Psoas muscle (tissue), 8 donors: ENCODE data around the gene MXRA5. TPM values are rescaled to one million over a fixed set of nuclear protein-coding genes. Genes with fewer than 3 reads are reported as not detected.
"Not testable (repeated sequence)": the region's sequence is repeated elsewhere in the genome, so short reads cannot be mapped to it uniquely, and the experiment has no call there.

Experiments used
- ATAC-seq, 4 donors: fragments of 200-7000 bp; cut with Tn5 transposase; one replicate each; pipeline ENCODE4 v1.9.1; 2020; ENCODE audit warnings: moderate library complexity in 3 of 4, mild to moderate bottlenecking in 2 of 4
- DNase-seq, 2 donors: peaks; one replicate each; pipeline ENCODE4 v3.0.0-alpha.2; 2020
- H3K27ac ChIP-seq: fragments of 200-600 bp; one replicate; pipeline ENCODE4 v1.8.0; 2022
- H3K27me3 ChIP-seq, 3 donors: fragments of 200-600 bp in 1 of 3; one replicate each; pipeline versions ENCODE4 v1.6.1 to v1.8.0; 2013 to 2022; ENCODE audit warnings: low read length in 2 of 3, mild to moderate bottlenecking in 2 of 3, moderate library complexity in 1 of 3; ENCODE audit not compliant: insufficient read depth in 3 of 3
- H3K36me3 ChIP-seq, 2 donors: fragments of 200-600 bp in 1 of 2; one replicate each; pipeline versions ENCODE4 v1.6.1 to v1.8.0; 2013 to 2022; ENCODE audit warnings: low read depth in 1 of 2, mild to moderate bottlenecking in 1 of 2, moderate library complexity in 1 of 2; ENCODE audit not compliant: insufficient read depth in 1 of 2
- H3K4me1 ChIP-seq: fragments of 200-600 bp; one replicate; pipeline ENCODE4 v1.8.0; 2022
- H3K4me3 ChIP-seq: fragments of 200-600 bp; one replicate; pipeline ENCODE4 v1.8.0; 2022; ENCODE audit warnings: mild to moderate bottlenecking
- H3K9me3 ChIP-seq: fragments of 200-600 bp; one replicate; pipeline ENCODE4 v1.8.0; 2022
- WGBS, 3 donors: extraction: QIAGEN DNeasy Blood & Tissue Kit; methylation state at CpG; one replicate each; pipeline versions ENCODE4 v1.1.6 to v1.1.7; 2013; 5-methylcytosine and 5-hydroxymethylcytosine counted together
- intact Hi-C, 2 donors: fragments of 100-400 bp; cut with DNase I; formaldehyde crosslinking; loops; one replicate each; pipeline versions ENCODE4 v1.11.0 to v1.14.2; 2022
- polyA plus RNA-seq, 3 donors: library from polyadenylated mRNA; stranded (reverse); fragments of 200-250 nt; gene quantifications; one replicate each; pipeline ENCODE4 v1.2.3, GENCODE V29; 2013
- total RNA-seq, 4 donors: library from RNA; stranded (reverse); fragmentation: NEBNext Ultra II Directional in 2 of 4; extraction: Animal tissue kit (Norgen Biotek cat#: 25700) in 2 of 4; gene quantifications; one replicate each; pipeline versions ENCODE4 v1.2.1 to v1.2.4, GENCODE V29; 2021 to 2023
- TF ChIP-seq, protein P1 (sequence below): fragments of 200-600 bp; IDR thresholded peaks from one replicate; pipeline ENCODE4 v1.8.0; 2022; ENCODE audit warnings: antibody characterized with exemption
- donor health status: healthy with polysubstance abuse.
- donor health status: DM: no; HTN: no; CAD: no; lungs with moderate emphysema.
- donor health status: Bipolar disorder and iron deficiency.
- donor health status: healthy.
- donor health status: DM: yes; HTN: yes; CAD: no.
- donor health status: DM: no; HTN: no; CAD: no.
- donor health status: DM: no; HTN: no; CAD: no.
- donor health status: DM: yes; HTN: yes; CAD: no.

Gene MXRA5
- total and polyA plus RNA-seq, 7 donors = 0.03 to 6.7 (median 0.23) TPM

- no peak for DNase-seq
- H3K27ac ChIP-seq = no peak overlapping the region
These were observed 37.9 kb upstream of the MXRA5 start for GRCh38 chrX:3384327-3384726.

GRCh38 chrX:3380603-3381002 is 34.2 kb upstream of the MXRA5 start:
- H3K27ac ChIP-seq = no peak overlapping the region
- no peaks in the 10 kb centered on the region for H3K36me3 ChIP-seq
- H3K4me3 ChIP-seq = no peak overlapping the region
- H3K27me3 ChIP-seq = no peaks in the 10 kb centered on the region
- no peaks in the 10 kb centered on the region for H3K9me3 ChIP-seq
- ATAC-seq (no peak), DNase-seq (no peak)
- TF ChIP-seq, protein P1, sequence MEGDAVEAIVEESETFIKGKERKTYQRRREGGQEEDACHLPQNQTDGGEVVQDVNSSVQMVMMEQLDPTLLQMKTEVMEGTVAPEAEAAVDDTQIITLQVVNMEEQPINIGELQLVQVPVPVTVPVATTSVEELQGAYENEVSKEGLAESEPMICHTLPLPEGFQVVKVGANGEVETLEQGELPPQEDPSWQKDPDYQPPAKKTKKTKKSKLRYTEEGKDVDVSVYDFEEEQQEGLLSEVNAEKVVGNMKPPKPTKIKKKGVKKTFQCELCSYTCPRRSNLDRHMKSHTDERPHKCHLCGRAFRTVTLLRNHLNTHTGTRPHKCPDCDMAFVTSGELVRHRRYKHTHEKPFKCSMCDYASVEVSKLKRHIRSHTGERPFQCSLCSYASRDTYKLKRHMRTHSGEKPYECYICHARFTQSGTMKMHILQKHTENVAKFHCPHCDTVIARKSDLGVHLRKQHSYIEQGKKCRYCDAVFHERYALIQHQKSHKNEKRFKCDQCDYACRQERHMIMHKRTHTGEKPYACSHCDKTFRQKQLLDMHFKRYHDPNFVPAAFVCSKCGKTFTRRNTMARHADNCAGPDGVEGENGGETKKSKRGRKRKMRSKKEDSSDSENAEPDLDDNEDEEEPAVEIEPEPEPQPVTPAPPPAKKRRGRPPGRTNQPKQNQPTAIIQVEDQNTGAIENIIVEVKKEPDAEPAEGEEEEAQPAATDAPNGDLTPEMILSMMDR = no peak
- 50 to 62% (median 52%) methylated on average over 3 of the region's 3 CpGs for WGBS, 3 donors
- intact Hi-C loops = no loop called here
- no peaks in the 10 kb centered on the region for H3K4me1 ChIP-seq

More at GRCh38 chrX:3384327-3384726, 37.9 kb upstream of the MXRA5 start:
- Histone ChIP-seq H3K4me3 (no peak overlapping the region), H3K9me3 (no peaks in the 10 kb centered on the region), H3K27me3 (no peaks in the 10 kb centered on the region), H3K4me1 (no peaks in the 10 kb centered on the region), H3K36me3 (no peaks in the 10 kb centered on the region)
- intact Hi-C loops = no loop called here
- ATAC-seq = no peak
- WGBS, 3 donors = 53 to 68% (median 64%) methylated on average over 3 of the region's 3 CpGs
- TF ChIP-seq, protein P1 = no peak

DNA sequence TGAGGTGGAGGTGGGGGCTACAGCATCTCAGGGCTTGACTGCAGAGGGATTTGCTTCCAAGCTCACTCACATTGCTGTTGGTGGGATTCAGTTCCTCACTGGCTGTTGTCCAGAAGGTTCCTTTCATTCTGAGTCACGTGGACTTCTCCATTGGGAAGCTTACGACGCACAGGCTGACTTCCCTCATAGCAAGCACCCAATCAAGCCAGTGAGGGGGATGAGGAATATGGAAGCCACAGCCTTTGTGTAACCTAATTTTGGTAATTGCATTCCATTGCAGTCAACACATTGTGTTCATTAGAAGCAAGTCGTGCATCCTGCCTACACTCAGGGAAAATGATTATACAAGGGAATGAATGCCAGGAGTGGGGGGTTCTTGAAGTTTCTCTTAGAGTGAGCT is 32.7 kb upstream of the MXRA5 start:
- ATAC-seq = no peak

GRCh38 chrX:3378156-3378555 is 31.7 kb upstream of the MXRA5 start:
- intact Hi-C loops = no loop called here

More for the DNA sequence above, 32.7 kb upstream of the MXRA5 start:
- 38 to 47% (median 46%) methylated on average over 4 of the region's 4 CpGs for WGBS, 3 donors
- Histone ChIP-seq H3K27me3 (no peaks in the 10 kb centered on the region), H3K36me3 (no peaks in the 10 kb centered on the region), H3K9me3 (no peaks in the 10 kb centered on the region), H3K4me3 (no peak overlapping the region), H3K4me1 (no peaks in the 10 kb centered on the region), H3K27ac (no peak overlapping the region)
- TF ChIP-seq, protein P1 = no peak
- intact Hi-C loops = no loop called here
- no peak for DNase-seq

DNA sequence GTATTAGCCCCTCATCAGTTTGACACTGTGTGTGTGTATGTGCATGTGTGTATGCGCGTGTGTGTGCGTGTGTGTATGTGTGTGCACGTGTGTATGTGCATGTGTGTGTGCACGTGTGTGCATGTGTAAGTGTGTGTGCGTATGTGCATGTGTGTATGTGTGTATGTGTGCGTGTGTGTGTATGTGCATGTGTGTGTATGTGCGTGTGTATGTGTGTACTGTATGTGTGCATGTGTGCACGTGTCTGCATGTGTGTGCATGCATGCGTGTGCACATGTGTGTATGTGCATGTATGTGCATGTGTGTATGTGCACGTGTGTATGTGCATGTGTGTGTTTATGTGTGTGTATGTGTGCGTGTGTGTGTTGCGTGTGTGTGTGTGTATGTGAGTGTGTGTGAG is 31.1 kb upstream of the MXRA5 start:
- no peaks in the 10 kb centered on the region for H3K36me3 ChIP-seq
- no peak overlapping the region for H3K27ac ChIP-seq
- no peak overlapping the region for H3K4me3 ChIP-seq
- no peaks in the 10 kb centered on the region for H3K9me3 ChIP-seq
- H3K4me1 ChIP-seq = no peaks in the 10 kb centered on the region
- intact Hi-C loops = no loop called here
- TF ChIP-seq, protein P1 = no peak
- H3K27me3 ChIP-seq = no peaks in the 10 kb centered on the region
- no peak for ATAC-seq
- WGBS, 3 donors = 85 to 98% (median 85%) methylated on average over 13 of the region's 13 CpGs
- DNase-seq = no peak

More at GRCh38 chrX:3378156-3378555, 31.7 kb upstream of the MXRA5 start:
- H3K4me1 ChIP-seq = no peaks in the 10 kb centered on the region
- H3K27ac ChIP-seq = no peak overlapping the region
- WGBS, 3 donors = 27 to 43% (median 36%) methylated on average over 4 of the region's 4 CpGs
- H3K4me3 ChIP-seq = no peak overlapping the region
- DNase-seq (no peak), ATAC-seq (no peak)
- no peaks in the 10 kb centered on the region for H3K9me3 ChIP-seq
- TF ChIP-seq, protein P1 = no peak
- H3K27me3 ChIP-seq = no peaks in the 10 kb centered on the region
- no peaks in the 10 kb centered on the region for H3K36me3 ChIP-seq

- H3K4me3 ChIP-seq, H3K4me1 ChIP-seq, intact Hi-C loops, H3K27me3 ChIP-seq, H3K36me3 ChIP-seq, H3K9me3 ChIP-seq, ATAC-seq, H3K27ac ChIP-seq, DNase-seq: not testable (repeated sequence)
- 44 to 75% (median 58%) methylated on average over 2 of the region's 2 CpGs for WGBS, 3 donors
These were observed 29.5 kb upstream of the MXRA5 start for GRCh38 chrX:3375878-3376508.
